T-helper 2 cell treated with Interferon-gamma antibody and Interleukin-4, amounts not matched to agents 5 μg/mL and 100 μg/mL, for 36 hours (primary cell): ENCODE data around the gene SNAI3.

Experiments used
- DNase-seq: peaks from one replicate; pipeline ENCODE4 v3.0.0; 2021; ENCODE audit warnings: low spot score
- H3K27ac Mint-ChIP-seq: one replicate; pipeline ENCODE4 v1.8.0; 2021; ENCODE audit warnings: mild to moderate bottlenecking, mixed read lengths
- H3K27me3 Mint-ChIP-seq: one replicate; pipeline ENCODE4 v1.8.0; 2021; ENCODE audit warnings: low read depth, mixed read lengths
- H3K36me3 Mint-ChIP-seq: one replicate; pipeline ENCODE4 v1.8.0; 2021; ENCODE audit warnings: low read depth, mixed read lengths
- H3K4me1 Mint-ChIP-seq: one replicate; pipeline ENCODE4 v1.8.0; 2021; ENCODE audit warnings: low read depth, mixed read lengths
- H3K4me3 Mint-ChIP-seq: one replicate; pipeline ENCODE4 v1.8.0; 2022; ENCODE audit warnings: mild to moderate bottlenecking, moderate library complexity, mixed read lengths
- H3K9me3 Mint-ChIP-seq: one replicate; pipeline ENCODE4 v1.8.0; 2021; ENCODE audit warnings: mixed read lengths

SNAI3 gene

GRCh38 chr16:88653101-88653500 lies 33.2 kb downstream of the SNAI3 start:
- Mint-ChIP-seq H3K9me3 (no peaks in the 10 kb centered on the region), H3K4me1 (peaks cover 12% of the 10 kb centered on the region), H3K36me3 (peaks cover 20% of the 10 kb centered on the region), H3K27ac (peak overlapping the region; percentile 56), H3K27me3 (no peaks in the 10 kb centered on the region), H3K4me3 (no peak overlapping the region)
- no peak for DNase-seq

GRCh38 chr16:88652762-88653063 lies 33.6 kb downstream of the SNAI3 start:
- H3K36me3 Mint-ChIP-seq = peaks cover 20% of the 10 kb centered on the region
- peaks cover 12% of the 10 kb centered on the region for H3K4me1 Mint-ChIP-seq
- H3K27ac Mint-ChIP-seq = peak overlapping the region; percentile 26
- no peaks in the 10 kb centered on the region for H3K9me3 Mint-ChIP-seq
- no peak for DNase-seq
- H3K27me3 Mint-ChIP-seq = no peaks in the 10 kb centered on the region
- no peak overlapping the region for H3K4me3 Mint-ChIP-seq

DNA sequence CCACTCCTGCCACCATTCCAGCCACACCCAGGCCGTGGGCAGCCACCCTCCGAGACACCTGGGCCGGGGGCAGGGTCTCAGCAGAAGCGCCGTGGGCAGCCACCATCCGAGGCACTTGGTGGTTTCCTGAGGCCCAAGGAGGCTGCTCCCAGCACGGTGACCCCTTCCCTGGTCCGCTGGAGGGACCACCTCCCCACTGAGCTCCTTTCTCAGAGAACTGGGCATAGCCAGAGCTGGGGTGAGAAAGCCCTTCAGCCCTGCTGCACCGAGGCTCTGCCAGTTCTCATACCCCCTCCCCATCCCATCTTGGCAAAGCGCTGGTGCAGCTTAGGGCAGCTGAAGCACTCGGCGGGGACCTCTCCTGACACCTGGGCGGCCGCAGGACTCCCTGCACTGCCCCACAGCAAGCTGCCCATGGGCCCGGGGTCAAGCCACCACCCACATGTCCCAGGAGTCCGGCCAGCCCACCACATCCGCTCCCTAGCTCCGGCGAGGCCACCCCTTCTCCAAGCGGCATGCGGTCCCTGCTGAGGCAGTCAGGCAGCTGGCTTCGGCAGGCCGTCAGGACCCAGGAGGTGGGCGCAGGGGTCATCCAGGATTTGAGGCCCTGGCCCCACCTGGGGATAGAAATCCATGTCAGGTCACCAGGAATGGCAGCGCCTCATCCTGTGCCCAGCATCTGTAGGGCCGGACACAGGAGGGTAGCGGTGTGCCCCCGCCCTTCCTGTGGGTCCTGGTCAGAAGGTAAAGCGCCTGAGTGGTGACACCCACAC lies 34.1 kb downstream of the SNAI3 start:
- Mint-ChIP-seq H3K4me3 (no peak overlapping the region), H3K27ac (peak overlapping the region; percentile 94), H3K27me3 (no peaks in the 10 kb centered on the region), H3K4me1 (peaks cover 12% of the 10 kb centered on the region), H3K9me3 (no peaks in the 10 kb centered on the region), H3K36me3 (peaks cover 20% of the 10 kb centered on the region)
- no peak for DNase-seq

GRCh38 chr16:88651276-88651988 lies 34.9 kb downstream of the SNAI3 start:
- H3K9me3 Mint-ChIP-seq = no peaks in the 10 kb centered on the region
- H3K4me1 Mint-ChIP-seq = peaks cover 12% of the 10 kb centered on the region
- H3K36me3 Mint-ChIP-seq = peaks cover 17% of the 10 kb centered on the region
- peak; percentile 85 for DNase-seq
- H3K4me3 Mint-ChIP-seq = peak overlapping the region; percentile 90
- H3K27ac Mint-ChIP-seq = peak overlapping the region; percentile 94
- no peaks in the 10 kb centered on the region for H3K27me3 Mint-ChIP-seq

- DNase-seq = peak; percentile 87
Observed at GRCh38 chr16:88650749-88651275, 35.5 kb downstream of the SNAI3 start, which contains the start of gene CYBA. CYBA (minus strand) TSS chr16:88651053; CDS start chr16:88651013, 40 bp downstream.

GRCh38 chr16:88649924-88650748 lies 36.2 kb downstream of the SNAI3 start:
- H3K36me3 Mint-ChIP-seq = peaks cover 16% of the 10 kb centered on the region
- H3K27me3 Mint-ChIP-seq = no peaks in the 10 kb centered on the region
- H3K27ac Mint-ChIP-seq = peak overlapping the region; percentile 85
- peaks cover 12% of the 10 kb centered on the region for H3K4me1 Mint-ChIP-seq
- DNase-seq = peak; percentile 30
- H3K4me3 Mint-ChIP-seq = peak overlapping the region; percentile 90
- H3K9me3 Mint-ChIP-seq = no peaks in the 10 kb centered on the region

More at GRCh38 chr16:88650749-88651275, 35.5 kb downstream of the SNAI3 start, which contains the start of gene CYBA:
- Mint-ChIP-seq H3K27ac (peak within 1 kb of the TSS; percentile 94), H3K4me1 (peaks cover 12% of the 10 kb centered on the region), H3K9me3 (no peaks in the 10 kb centered on the region), H3K36me3 (peaks cover 17% of the 10 kb centered on the region), H3K27me3 (no peaks in the 10 kb centered on the region), H3K4me3 (peak within 1 kb of the TSS; percentile 90)

- Mint-ChIP-seq H3K27ac (peak overlapping the region; percentile 76), H3K36me3 (peaks cover 16% of the 10 kb centered on the region), H3K9me3 (no peaks in the 10 kb centered on the region), H3K27me3 (no peaks in the 10 kb centered on the region), H3K4me3 (peak overlapping the region; percentile 90), H3K4me1 (peaks cover 12% of the 10 kb centered on the region)
- no peak for DNase-seq
Observed at GRCh38 chr16:88649195-88649923, 36.9 kb downstream of the SNAI3 start.

DNA sequence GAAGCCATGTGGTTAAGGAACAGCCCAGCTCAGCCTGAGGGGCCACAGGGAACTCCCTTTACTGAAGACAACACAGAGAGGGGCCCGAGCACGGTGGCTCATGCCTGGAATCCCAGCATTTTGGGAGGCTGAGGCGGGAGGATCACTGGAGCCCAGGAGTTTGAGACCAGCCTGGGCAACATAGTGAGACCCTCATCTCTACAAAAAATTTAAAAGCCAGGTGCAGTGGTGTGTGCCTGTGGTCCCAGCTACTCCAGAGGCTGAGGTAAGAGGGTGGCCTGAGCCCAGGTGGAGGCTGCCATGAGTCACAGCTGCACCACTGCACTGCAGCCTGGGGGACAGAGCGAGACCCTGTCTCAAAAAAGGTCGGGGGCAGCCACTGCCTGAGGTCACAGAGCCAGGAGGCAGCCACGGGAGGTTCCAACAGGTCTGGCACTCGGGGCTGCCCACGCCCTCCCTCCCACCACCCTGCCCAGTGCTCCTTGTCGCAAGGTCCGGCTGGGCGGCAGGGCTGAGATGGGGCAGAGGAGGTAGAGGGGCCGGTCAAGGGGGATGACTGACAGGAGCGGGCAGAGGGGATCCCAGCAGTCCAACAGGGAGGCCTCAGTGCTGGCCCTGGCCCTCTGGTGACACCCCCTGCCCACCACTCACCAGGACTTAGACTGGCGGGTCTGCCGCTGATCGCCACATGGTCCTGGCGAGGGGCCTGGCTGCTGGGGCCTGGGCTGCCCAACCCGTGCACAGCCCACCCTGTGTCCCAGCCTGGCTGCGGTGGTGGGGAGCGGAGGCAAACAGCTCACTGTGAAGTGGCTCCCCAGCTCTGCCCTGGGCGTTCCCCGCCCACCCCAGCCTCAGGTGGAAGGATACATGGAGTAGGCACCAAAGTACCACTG lies 38.9 kb downstream of the SNAI3 start:
- Mint-ChIP-seq H3K4me1 (peaks cover 14% of the 10 kb centered on the region), H3K27ac (no peak overlapping the region), H3K9me3 (no peaks in the 10 kb centered on the region)

DNA sequence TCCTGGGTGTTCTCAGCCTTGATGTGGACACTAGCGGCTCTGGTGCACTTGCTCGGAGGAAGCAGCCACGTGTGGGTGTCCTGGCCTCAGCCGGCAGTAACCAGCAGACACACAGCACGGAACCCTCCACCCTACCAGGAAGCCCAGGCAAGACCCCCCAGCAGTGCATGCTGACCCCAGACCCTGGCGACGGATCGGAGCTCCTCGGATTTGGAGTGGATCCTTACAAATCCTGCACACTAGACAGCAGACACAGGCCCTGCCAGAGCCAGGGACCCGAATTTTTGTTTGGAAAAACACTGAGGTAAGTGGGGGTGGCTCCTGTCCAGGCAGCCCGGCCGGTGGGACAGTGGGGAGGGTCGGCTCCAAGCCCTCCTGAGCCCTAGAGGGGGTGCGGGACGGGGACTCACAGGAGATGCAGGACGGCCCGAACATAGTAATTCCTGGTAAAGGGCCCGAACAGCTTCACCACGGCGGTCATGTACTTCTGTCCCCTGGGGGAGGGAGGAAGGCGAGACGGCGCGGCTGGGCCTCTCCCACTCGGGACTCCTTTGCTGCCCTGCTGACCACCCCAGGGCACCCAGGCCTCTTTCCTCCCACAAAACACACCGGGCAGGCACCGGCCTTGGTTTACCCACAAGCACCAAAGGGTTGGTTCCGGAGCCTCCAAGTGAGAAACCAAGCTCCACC lies 39.8 kb downstream of the SNAI3 start:
- Mint-ChIP-seq H3K27ac (no peak overlapping the region), H3K27me3 (no peaks in the 10 kb centered on the region)

More for the DNA sequence above, 38.9 kb downstream of the SNAI3 start:
- H3K36me3 Mint-ChIP-seq = peaks cover 18% of the 10 kb centered on the region
- H3K27me3 Mint-ChIP-seq = no peaks in the 10 kb centered on the region
- no peak overlapping the region for H3K4me3 Mint-ChIP-seq
- DNase-seq = no peak

GRCh38 chr16:88645941-88646340 lies 40.4 kb downstream of the SNAI3 start:
- Mint-ChIP-seq H3K4me1 (peaks cover 8% of the 10 kb centered on the region), H3K27ac (no peak overlapping the region), H3K4me3 (no peak overlapping the region)

More for the DNA sequence above, 39.8 kb downstream of the SNAI3 start:
- Mint-ChIP-seq H3K36me3 (peaks cover 25% of the 10 kb centered on the region), H3K4me1 (peaks cover 13% of the 10 kb centered on the region), H3K4me3 (no peak overlapping the region), H3K9me3 (no peaks in the 10 kb centered on the region)
- no peak for DNase-seq

GRCh38 chr16:88645455-88645854 lies 40.9 kb downstream of the SNAI3 start:
- no peak overlapping the region for H3K27ac Mint-ChIP-seq
- H3K9me3 Mint-ChIP-seq = no peaks in the 10 kb centered on the region

More at GRCh38 chr16:88645941-88646340, 40.4 kb downstream of the SNAI3 start:
- H3K36me3 Mint-ChIP-seq = peaks cover 25% of the 10 kb centered on the region
- H3K27me3 Mint-ChIP-seq = peaks cover 3% of the 10 kb centered on the region
- H3K9me3 Mint-ChIP-seq = no peaks in the 10 kb centered on the region
- no peak for DNase-seq

DNA sequence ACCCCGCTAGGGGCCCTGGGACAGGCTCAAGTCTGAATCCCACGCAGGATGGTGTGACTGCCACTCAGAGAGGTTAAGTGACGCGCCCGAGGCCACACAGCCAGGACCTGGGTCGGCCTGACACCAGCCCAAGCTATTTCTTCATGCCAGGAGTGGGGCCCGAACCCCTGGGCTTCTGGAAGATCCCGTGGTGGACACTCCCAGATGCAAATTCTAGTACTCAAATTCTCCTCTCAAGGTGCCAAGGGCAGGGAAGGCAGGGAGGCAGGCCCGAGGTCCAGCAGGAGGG lies 42.7 kb downstream of the SNAI3 start:
- peaks cover 4% of the 10 kb centered on the region for H3K4me1 Mint-ChIP-seq
- no peak overlapping the region for H3K27ac Mint-ChIP-seq

More at GRCh38 chr16:88645455-88645854, 40.9 kb downstream of the SNAI3 start:
- Mint-ChIP-seq H3K27me3 (peaks cover 6% of the 10 kb centered on the region), H3K36me3 (peaks cover 25% of the 10 kb centered on the region), H3K4me1 (peaks cover 8% of the 10 kb centered on the region), H3K4me3 (no peak overlapping the region)
- no peak for DNase-seq

More for the DNA sequence above, 42.7 kb downstream of the SNAI3 start:
- no peak overlapping the region for H3K4me3 Mint-ChIP-seq
- no peak for DNase-seq
- peaks cover 17% of the 10 kb centered on the region for H3K27me3 Mint-ChIP-seq
- no peaks in the 10 kb centered on the region for H3K9me3 Mint-ChIP-seq
- H3K36me3 Mint-ChIP-seq = peaks cover 18% of the 10 kb centered on the region
